Fibroblast of lung (primary cell): Measurements from ENCODE around the gene CDC123. TPM values are rescaled to one million over a fixed set of nuclear protein-coding genes. Genes with fewer than 3 reads are reported as not detected.
A peak's percentile ranks its signal among the peaks of the same experiment; 100 is the strongest.

Experiments used
- DNase-seq, 2 donors: peaks; one replicate each; pipeline versions ENCODE4 v3.0.0 to v3.0.0-alpha.2; 2010; ENCODE audit warnings: low read depth in 2 of 2
- H2AFZ ChIP-seq: 2 replicates; pipeline ENCODE4 v1.5.1; 2012; ENCODE audit warnings: low read length, control low read depth, inconsistent platforms
- H3K27ac ChIP-seq: 2 replicates; pipeline ENCODE4 v1.5.1; 2011; ENCODE audit warnings: low read length, control low read depth; ENCODE audit not compliant: insufficient read depth
- H3K27me3 ChIP-seq: 2 replicates; pipeline ENCODE4 v1.5.1; 2011; ENCODE audit warnings: mild to moderate bottlenecking, low read length; ENCODE audit not compliant: control insufficient read depth, insufficient read depth
- H3K36me3 ChIP-seq: 2 replicates; pipeline ENCODE4 v1.5.1; 2011; ENCODE audit warnings: low read length; ENCODE audit not compliant: control insufficient read depth, insufficient read depth
- H3K4me1 ChIP-seq: 2 replicates; pipeline ENCODE4 v1.5.1; 2011; ENCODE audit warnings: low read length; ENCODE audit not compliant: control insufficient read depth, insufficient read depth; ENCODE audit errors: extremely low read depth
- H3K4me2 ChIP-seq: 2 replicates; pipeline ENCODE4 v1.5.1; 2011; ENCODE audit warnings: low read length, control low read depth; ENCODE audit not compliant: insufficient read depth; ENCODE audit errors: extremely low read depth
- H3K4me3 ChIP-seq, 4 experiments: fragments of 200-600 bp in 1 of 4; sonication (generic) in 1 of 4; replicated peaks in 1 of 4; 2 replicates each; pipeline ENCODE4 v1.5.1; 2011 to 2016; ENCODE audit warnings: low read length in 4 of 4, low read depth in 3 of 4, mild to moderate bottlenecking in 3 of 4, control low read depth in 2 of 4, inconsistent platforms in 1 of 4, mixed read lengths in 1 of 4; ENCODE audit not compliant: insufficient read depth in 1 of 4; ENCODE audit errors: control extremely low read depth in 1 of 4
- H3K79me2 ChIP-seq: 2 replicates; pipeline ENCODE4 v1.5.1; 2012; ENCODE audit warnings: mild to moderate bottlenecking, low read length, inconsistent platforms; ENCODE audit not compliant: control insufficient read depth, insufficient read depth
- H3K9ac ChIP-seq: 2 replicates; pipeline ENCODE4 v1.5.1; 2011; ENCODE audit warnings: mild to moderate bottlenecking, low read length, control low read depth; ENCODE audit not compliant: insufficient read depth
- H3K9me3 ChIP-seq: 2 replicates; pipeline ENCODE4 v1.5.1; 2012; ENCODE audit warnings: low read depth, low read length; ENCODE audit not compliant: control insufficient read depth, insufficient read depth
- H4K20me1 ChIP-seq: 2 replicates; pipeline ENCODE4 v1.5.1; 2011; ENCODE audit warnings: low read length; ENCODE audit not compliant: control insufficient read depth, insufficient read depth; ENCODE audit errors: extremely low read depth
- EZH2 ChIP-seq: IDR thresholded peaks from 2 replicates; pipeline ENCODE4 v1.5.1; 2012; ENCODE audit warnings: low read length, control low read depth, mild to moderate bottlenecking; ENCODE audit errors: missing control alignments
- polyA plus RNA-seq, 2 donors: library from polyadenylated mRNA; depleted of rRNA in 1 of 2; stranded (reverse) in 1 of 2; unstranded in 1 of 2; fragments of >200 nt; gene quantifications; 2 replicates each; pipeline ENCODE4 v1.2.1, GENCODE V29; 2011 to 2012; ENCODE audit warnings: missing spikeins in 1 of 2
- total RNA-seq: library from RNA; depleted of rRNA; stranded (reverse); fragments of >200 nt; gene quantifications from 2 replicates; pipeline ENCODE4 v1.2.1, GENCODE V29; 2014
- TF ChIP-seq, protein P1 (sequence below), 2 donors: IDR thresholded peaks in 1 of 2; conservative IDR thresholded peaks in 1 of 2; 1 replicate in 1 of 2; 2 replicates in 1 of 2; pipeline ENCODE4 v1.5.1; 2011 to 2012; ENCODE audit warnings: low read length in 2 of 2, control low read depth in 1 of 2, inconsistent platforms in 1 of 2, low read depth in 1 of 2, mild to moderate bottlenecking in 1 of 2

The CDC123 gene
- total and polyA plus RNA-seq, 2 donors (not counting 1 experiment from before 2014, with no cell fraction given), result 144 to 172 TPM

DNA sequence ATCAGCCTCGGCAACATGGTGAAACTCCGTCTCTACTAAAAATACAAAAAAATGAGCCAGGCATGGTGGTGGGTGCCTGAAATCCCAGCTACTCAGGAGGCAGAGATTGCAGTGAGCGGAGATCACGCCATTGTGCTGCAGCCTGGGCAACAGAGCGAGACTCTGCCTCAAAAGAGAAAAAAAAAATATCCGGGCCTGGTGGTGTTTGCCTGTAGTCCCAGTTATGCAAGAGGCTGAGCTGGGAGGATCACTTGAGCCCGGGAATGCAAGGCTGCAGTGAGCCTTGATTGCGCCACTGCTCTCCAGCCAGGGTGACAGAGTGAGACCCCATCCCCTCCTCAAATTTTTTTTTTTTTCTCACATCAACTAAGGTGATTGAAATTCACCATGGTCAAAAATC lies 42.8 kb downstream of the CDC123 start:
- H3K9me3 ChIP-seq, result no peaks in the 10 kb centered on the region
- H3K27ac ChIP-seq, result no peak overlapping the region
- H3K4me2 ChIP-seq, result no peak overlapping the region
- H3K4me1 ChIP-seq, result no peaks in the 10 kb centered on the region
- H3K4me3 ChIP-seq, result no peak overlapping the region
- peaks cover 6% of the 10 kb centered on the region for H3K36me3 ChIP-seq
- H3K79me2 ChIP-seq, result no peaks in the 10 kb centered on the region
- no peak overlapping the region for H3K9ac ChIP-seq
- DNase-seq, result no peak
- H4K20me1 ChIP-seq, result no peaks in the 10 kb centered on the region
- H3K27me3 ChIP-seq, result no peaks in the 10 kb centered on the region
- H2AFZ ChIP-seq, result no peak overlapping the region
- TF ChIP-seq, protein P1, sequence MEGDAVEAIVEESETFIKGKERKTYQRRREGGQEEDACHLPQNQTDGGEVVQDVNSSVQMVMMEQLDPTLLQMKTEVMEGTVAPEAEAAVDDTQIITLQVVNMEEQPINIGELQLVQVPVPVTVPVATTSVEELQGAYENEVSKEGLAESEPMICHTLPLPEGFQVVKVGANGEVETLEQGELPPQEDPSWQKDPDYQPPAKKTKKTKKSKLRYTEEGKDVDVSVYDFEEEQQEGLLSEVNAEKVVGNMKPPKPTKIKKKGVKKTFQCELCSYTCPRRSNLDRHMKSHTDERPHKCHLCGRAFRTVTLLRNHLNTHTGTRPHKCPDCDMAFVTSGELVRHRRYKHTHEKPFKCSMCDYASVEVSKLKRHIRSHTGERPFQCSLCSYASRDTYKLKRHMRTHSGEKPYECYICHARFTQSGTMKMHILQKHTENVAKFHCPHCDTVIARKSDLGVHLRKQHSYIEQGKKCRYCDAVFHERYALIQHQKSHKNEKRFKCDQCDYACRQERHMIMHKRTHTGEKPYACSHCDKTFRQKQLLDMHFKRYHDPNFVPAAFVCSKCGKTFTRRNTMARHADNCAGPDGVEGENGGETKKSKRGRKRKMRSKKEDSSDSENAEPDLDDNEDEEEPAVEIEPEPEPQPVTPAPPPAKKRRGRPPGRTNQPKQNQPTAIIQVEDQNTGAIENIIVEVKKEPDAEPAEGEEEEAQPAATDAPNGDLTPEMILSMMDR (conservative IDR thresholded peaks at IDR 0.05 in 1 of 2, IDR thresholded peaks at IDR 0.05 in 1 of 2; ENCODE audit: low read depth in 1 of 2, low read length in 2 of 2), result no peak
- no peak for TF ChIP-seq EZH2

DNA sequence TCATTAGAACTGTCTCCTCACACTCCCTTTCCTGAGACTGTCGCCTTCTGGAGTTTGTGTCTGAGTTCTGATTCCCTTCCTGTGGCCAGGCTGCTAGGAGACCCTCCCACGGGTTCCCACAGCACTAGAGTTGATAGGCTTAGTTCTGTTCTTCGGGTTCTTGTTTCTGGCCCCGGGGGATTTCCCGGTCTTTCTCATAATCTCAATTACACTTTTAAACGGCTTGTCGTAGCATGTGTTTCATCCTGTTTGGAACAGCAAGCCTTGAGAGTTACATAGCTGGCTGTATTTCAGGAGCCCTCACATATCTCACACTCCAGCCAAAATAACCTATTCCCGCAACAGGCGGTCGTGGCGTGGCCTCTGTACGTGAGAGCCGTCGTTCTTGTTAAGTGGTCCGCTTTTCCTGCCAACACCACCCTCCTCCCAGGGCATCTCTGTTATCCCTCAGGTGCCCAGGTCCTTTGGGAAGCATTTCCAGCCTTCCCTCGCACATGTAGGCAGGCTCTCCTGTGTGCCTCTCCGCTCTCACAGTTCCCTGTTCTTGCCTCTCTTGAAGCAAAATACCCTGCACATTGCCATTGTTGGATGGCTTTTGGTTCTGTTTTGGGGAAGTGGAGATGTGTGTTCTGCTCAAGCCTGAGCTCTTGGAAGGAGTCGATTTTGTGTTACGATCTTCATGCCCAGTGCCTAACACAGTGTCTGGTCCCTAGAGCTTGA lies 46.0 kb downstream of the CDC123 start:
- H3K9ac ChIP-seq, result no peak overlapping the region
- no peak for TF ChIP-seq EZH2
- TF ChIP-seq, protein P1 (conservative IDR thresholded peaks at IDR 0.05 in 1 of 2, IDR thresholded peaks at IDR 0.05 in 1 of 2; ENCODE audit: low read depth in 1 of 2, low read length in 2 of 2), result no peak
- peak overlapping the region; percentile 5 for H3K27ac ChIP-seq
- peak in 1 of 2 donors; percentile 35 for DNase-seq
- H3K36me3 ChIP-seq, result peaks cover 16% of the 10 kb centered on the region
- no peaks in the 10 kb centered on the region for H3K9me3 ChIP-seq
- H4K20me1 ChIP-seq, result no peaks in the 10 kb centered on the region
- H3K4me1 ChIP-seq, result no peaks in the 10 kb centered on the region
- no peak overlapping the region for H3K4me3 ChIP-seq
- H3K4me2 ChIP-seq, result no peak overlapping the region
- no peaks in the 10 kb centered on the region for H3K79me2 ChIP-seq
- no peak overlapping the region for H2AFZ ChIP-seq
- no peaks in the 10 kb centered on the region for H3K27me3 ChIP-seq

DNA sequence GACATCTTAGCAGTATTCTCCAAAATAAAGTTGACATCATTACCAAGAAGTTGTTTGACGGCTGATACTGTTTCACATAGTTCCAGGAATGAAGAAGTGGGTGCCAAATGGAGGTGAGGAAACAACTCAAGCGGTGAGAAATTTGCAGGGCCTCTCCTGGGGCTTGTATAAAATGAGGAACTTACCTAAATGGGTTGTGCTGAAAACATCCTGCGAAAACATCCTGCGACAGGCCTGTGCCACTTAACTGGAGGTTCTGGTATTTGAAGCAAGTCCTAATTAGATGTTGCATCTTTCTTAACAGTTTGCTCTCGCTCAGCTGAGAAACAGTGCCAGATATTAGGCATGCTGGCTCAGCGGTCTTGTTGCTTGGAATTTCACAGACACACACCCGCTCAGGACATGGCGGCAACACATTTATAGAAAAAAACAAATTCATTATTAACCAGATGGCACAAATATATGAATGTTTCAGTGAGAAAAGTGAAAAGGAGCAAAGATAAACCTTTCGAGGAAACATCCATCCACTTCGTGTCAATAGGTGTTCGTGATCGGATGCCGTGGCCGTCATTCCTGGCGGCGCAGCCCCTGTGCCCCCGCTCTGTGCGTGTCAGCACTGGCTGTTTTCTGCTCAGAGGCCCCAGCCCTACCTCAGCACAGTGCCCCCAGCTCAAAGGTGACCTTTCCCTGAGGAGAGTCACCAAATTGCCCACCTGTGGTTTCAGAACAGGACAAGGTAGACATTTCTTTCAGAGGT lies 48.1 kb downstream of the CDC123 start:
- H3K79me2 ChIP-seq, result no peaks in the 10 kb centered on the region
- no peak for DNase-seq
- no peak overlapping the region for H3K4me3 ChIP-seq
- H3K27ac ChIP-seq, result no peak overlapping the region
- no peaks in the 10 kb centered on the region for H4K20me1 ChIP-seq
- no peak overlapping the region for H3K9ac ChIP-seq
- no peaks in the 10 kb centered on the region for H3K9me3 ChIP-seq
- TF ChIP-seq EZH2, result no peak
- TF ChIP-seq, protein P1 (conservative IDR thresholded peaks at IDR 0.05 in 1 of 2, IDR thresholded peaks at IDR 0.05 in 1 of 2; ENCODE audit: low read depth in 1 of 2, low read length in 2 of 2), result no peak
- no peak overlapping the region for H3K4me2 ChIP-seq
- no peaks in the 10 kb centered on the region for H3K27me3 ChIP-seq
- no peak overlapping the region for H2AFZ ChIP-seq
- H3K4me1 ChIP-seq, result no peaks in the 10 kb centered on the region
- peaks cover 13% of the 10 kb centered on the region for H3K36me3 ChIP-seq
